NCI-H2081 (cell line): Measurements from ENCODE around the gene FKBP14.

Experiments used
- DNase-seq, 2 experiments: peaks; one replicate each; lab custom pipeline; 2025; lab: John Stamatoyannopoulos, UW

FKBP14 gene

GRCh38 chr7:30032310-30033125 lies 6.0 kb upstream of the FKBP14 start:
- no peak for DNase-seq

DNA sequence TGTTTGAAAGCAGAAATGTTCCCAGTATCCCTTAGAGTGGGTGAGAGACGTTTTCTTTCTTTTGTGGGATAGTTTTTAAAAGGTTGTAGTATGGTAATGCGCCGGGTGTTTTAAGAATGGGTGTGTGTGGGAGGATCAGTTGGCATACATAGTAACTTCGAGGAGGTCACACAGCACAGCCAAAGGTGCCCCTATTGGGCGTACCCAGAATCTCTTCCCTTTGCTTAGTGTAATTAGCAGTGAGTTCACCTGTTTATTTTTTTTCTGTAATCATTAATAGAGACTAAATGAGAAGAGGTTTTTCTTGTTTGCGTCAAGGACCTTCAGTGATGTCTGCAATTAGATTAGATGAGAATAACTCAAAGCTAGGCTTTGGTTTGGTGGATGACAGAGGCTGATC lies 3.2 kb upstream of the FKBP14 start:
- no peak for DNase-seq

DNA sequence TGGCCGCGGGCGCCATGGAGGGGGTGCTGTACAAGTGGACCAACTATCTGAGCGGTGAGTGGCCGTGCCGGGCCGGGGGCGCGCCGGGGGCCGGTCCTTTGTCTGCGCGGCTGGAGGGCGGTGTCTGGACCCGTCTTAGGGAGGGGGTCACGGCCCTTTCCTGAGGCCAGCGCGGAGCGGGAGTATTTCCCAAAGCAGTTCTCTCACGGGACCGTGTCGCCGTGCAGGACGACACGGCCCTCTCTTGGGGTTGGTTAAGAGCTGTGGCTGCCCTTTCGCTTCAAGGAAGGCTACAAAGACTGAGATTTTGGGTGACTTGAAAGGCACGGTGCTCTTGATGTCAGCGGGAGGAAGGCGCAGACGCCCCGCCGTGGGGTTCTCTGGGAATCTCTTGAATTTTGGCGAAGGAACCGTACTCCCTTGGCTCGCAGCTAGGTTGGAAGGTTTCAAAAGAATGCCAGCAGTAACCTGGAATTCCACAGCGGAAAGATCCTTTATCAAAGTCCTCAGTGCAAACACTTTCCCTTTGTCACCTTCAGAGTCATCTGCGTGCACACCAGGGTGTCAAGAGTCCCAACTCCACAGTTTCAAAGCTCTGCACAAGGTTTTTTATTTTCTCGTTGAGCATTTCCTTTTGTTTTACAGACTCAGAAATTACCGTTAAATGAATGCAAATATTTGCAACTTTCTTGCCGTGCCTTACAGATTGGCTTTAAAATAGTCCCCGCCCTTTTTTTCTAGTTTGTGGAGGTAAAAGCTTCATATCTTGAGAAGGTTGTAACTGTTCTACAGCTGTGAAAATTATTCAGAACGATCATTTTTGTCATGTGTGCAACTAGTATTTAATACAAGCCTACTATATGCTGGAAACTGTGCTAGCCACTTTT lies 2.5 kb upstream of the FKBP14 start:
- peak in 1 of 2 experiments; percentile 30 for DNase-seq

- DNase-seq, result peak; percentile 80 to 86
Observed at GRCh38 chr7:30028216-30028748, 1.8 kb upstream of the FKBP14 start, which contains the start of gene PLEKHA8. Gene PLEKHA8 (plus strand): TSS chr7:30028412. CDS start chr7:30028763, 351 bp downstream.

GRCh38 chr7:30027740-30028215 lies 1.3 kb upstream of the FKBP14 start:
- DNase-seq, result no peak

DNA sequence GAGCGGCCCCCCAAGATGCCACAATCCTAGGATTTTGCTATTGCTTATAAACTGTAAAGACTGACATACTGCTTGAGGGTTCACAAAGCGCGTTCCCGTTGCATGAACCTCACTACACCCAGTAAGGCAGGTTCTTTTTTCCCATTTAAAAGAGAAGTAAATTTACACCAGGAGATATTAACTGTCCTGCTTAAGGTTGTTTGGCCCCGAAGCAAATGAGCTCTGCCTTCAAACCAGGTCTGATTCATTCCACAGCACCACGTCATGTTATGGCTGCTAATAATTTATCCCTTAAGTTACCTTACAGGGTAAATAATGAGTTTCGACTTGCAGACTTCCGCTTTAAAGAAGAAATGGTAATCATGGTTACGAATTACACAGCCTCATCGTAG lies 559 bp upstream of the FKBP14 start:
- DNase-seq, result peak in 1 of 2 experiments; percentile 54

GRCh38 chr7:30023524-30023923 lies 3.0 kb downstream of the FKBP14 start:
- DNase-seq, result no peak

DNA sequence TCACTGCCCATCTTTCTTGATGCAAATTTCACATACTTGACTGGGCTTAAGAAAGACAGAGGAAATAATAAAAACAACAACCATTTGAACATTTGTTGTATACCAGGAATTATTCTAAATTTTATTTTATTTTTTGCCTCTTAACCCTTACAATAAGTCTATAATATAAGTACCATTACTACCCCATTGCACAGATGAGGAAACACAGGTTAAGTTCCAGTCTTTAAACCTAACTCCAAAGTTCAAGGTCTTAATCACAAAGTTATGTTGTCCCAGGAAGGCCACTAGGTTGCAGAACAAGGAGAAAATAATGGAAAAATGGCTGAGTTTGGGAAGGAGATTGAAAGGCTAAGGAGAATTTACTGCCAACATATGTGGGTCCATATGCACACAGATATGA lies 3.5 kb downstream of the FKBP14 start:
- DNase-seq, result no peak

GRCh38 chr7:30020535-30020934 lies 6.0 kb downstream of the FKBP14 start:
- DNase-seq, result no peak

DNA sequence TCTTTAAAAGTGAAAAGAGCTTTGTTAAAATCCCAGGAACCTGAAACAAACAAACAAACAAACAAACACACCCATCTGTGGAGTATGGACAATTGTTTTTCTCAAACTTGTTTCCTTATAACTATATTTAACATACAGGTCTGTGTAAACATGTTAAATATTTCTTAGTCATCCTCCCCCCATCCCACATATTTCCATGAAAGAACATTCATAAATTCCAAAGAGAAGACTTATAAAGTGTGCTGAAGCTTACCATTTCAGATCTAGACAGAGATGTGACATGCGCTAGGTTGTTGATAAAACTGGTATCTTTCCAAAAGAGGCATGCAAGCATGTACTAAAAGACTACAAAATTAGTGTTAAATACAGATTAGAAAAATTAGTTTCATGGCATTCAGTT lies 6.5 kb downstream of the FKBP14 start:
- DNase-seq, result no peak

- DNase-seq, result no peak
Observed at GRCh38 chr7:30019387-30019786, 7.1 kb downstream of the FKBP14 start.

DNA sequence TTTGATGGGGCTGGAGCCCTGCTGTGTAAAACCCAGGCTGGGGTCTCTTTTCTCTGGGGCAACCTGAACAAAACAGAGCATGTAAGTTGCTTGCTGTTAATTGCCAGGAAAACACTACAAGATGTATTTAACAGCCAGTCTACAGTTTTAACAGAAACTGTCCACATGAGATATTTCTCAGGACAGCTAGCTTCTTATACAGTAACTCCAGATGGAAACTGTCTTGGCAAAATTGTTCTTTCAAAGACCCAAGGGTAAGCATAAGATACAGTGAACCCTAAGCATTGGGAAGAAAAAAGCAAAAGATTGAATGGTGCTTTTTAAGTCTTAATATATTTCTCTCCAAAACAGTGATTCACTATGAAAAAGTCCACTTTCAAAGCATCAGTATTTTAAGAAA lies 8.1 kb downstream of the FKBP14 start:
- no peak for DNase-seq

DNA sequence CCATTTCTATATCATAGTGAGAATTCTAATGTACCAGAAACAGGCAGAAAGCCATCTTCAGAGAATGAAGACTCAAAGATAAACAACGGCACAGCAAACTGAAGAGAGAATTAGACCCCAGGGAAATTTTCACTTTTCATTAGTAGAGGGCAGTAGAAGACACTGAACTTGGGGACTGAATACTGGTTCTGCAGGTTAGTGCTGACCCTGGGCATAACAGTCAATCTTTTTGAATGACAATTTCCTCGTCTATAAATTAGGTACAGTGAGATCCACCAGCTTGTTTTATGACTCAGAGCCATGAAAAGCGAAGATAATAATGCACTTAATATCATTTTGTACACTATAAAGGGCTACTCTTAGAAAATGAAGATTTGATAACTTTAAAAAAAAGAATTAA lies 13.7 kb downstream of the FKBP14 start:
- no peak for DNase-seq

- DNase-seq, result no peak
Observed at GRCh38 chr7:30010021-30010420, 16.5 kb downstream of the FKBP14 start.

DNA sequence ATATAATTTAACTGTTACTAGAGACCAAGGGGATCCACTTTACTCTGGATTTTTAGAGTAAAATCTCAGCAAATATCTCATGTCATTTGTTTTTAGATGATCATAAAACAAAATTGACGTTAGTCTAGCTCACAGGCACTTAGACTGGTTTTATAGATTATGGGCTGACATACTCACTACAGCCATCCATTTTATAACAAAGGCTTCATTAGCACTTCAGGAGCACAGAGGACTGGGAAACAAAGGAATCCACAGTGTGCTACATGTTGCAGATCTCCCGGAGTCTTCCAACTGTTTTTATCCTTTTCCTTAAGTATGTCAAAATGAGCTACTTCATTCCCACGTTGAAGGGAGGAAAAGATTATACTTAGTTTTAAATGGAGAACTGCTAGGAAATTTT lies 21.0 kb downstream of the FKBP14 start:
- no peak for DNase-seq

- DNase-seq, result no peak
Observed at GRCh38 chr7:30003098-30003497, 23.4 kb downstream of the FKBP14 start.

DNA sequence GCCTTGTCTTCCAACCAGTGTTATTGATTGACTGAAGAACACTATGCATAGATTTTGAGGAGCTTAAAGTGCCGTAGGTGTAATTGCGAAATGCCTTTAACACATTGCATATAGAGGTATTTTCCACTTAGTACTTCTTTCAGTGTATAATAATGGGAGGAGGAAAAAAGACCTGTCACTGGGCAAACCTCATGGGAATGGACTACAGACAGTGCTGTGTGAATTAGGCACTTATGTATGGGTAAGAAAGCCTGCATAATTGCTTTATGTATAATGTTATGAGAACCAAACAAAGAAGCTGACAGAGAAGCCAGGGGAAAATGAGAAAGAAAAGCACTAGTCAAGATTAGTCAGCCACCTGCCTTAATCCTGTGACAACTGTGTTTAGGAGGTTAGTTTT lies 24.5 kb downstream of the FKBP14 start:
- peak; percentile 26 to 51 for DNase-seq

- no peak for DNase-seq
Observed at GRCh38 chr7:29998489-29998888, 28.0 kb downstream of the FKBP14 start.

- no peak for DNase-seq
Observed at GRCh38 chr7:29996321-29996720, 30.2 kb downstream of the FKBP14 start.

DNA sequence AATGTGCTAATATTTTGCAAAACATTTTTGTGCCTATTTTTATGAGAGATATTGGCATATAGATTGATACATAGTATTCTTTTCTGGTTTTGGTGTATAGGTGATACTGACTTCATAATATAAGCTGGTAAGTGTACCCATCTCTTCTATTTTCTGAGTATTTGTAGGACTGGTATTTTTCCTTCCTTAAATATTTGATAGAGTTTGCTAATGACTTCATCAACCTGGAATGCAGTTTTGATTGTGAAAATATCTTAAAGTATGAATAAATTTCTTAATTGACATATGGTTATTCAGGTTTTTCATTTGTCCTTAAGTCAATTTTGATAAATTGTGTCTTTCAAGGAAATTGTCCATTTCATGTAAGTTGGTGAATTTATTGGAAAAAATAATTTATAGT lies 30.9 kb downstream of the FKBP14 start:
- no peak for DNase-seq

GRCh38 chr7:29993140-29993539 lies 33.4 kb downstream of the FKBP14 start:
- no peak for DNase-seq

DNA sequence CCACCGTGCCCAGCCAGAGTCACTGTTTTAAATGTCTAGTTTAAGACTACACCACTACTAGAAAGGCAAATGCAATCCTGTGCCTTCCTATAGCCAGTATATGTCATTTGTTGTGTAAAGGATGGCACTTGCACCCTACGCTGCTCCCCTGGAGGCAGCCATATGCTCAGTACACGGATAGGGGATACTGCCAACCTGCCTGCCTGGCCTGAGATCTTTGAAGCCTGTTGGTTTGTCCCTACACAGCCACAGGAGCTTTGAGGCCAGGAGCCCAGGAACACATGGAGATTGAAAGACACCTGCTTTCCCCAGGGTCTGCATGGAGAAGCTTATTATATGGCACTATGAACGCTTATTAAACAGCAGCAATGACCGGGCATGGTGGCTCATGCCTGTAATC lies 34.6 kb downstream of the FKBP14 start:
- DNase-seq, result no peak

- no peak for DNase-seq
Observed at GRCh38 chr7:29990931-29991330, 35.6 kb downstream of the FKBP14 start.
